Measurements from ENCODE around the gene TTYH1.
A peak's percentile ranks its signal among the peaks of the same experiment; 100 is the strongest.
"Not testable (repeated sequence)": the region's sequence is repeated elsewhere in the genome, so short reads cannot be mapped to it uniquely, and the experiment has no call there.

TTYH1 gene

DNA sequence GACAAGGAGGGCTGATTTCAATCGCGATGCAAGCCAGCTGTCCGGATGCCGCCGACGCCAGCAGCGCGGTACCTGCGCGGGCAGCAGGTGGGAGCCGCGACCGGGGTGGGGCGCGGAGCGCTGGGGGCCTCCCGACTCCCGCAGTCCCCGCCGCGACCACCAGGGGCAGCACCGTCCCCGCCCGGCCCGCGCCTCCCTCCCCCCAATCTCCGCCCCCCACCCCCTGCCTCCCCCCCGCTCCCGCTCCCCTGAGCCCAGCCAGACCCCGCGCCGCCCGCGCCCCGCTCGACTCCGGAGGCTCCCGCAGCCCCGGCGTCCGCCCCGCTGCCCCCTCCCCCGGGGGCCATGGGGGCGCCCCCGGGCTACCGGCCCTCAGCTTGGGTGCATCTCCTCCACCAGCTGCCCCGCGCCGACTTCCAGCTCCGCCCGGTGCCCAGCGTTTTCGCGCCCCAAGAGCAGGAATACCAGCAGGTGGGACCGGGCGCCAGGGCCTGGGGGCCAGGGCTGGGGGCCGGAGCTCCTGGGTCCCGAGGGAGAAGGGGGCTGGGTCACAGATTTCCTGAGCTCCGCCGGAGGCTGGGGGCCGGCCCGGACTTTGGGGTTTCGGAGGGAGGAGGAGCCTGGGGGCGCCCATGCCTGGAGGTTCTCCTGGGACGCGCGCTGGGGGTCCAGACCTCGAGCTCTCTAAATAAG is at the start of gene TTYH1:
Gene TTYH1, plus strand, starts transcription at position 257 of the 693 bp plus-strand sequence. Its CDS starts 89 bp downstream, at position 346.
- DNase-seq, result no peak

- DNase-seq, result not testable (repeated sequence)
Observed at GRCh38 chr19:54365798-54366197, 49.5 kb upstream of the TTYH1 start.

DNA sequence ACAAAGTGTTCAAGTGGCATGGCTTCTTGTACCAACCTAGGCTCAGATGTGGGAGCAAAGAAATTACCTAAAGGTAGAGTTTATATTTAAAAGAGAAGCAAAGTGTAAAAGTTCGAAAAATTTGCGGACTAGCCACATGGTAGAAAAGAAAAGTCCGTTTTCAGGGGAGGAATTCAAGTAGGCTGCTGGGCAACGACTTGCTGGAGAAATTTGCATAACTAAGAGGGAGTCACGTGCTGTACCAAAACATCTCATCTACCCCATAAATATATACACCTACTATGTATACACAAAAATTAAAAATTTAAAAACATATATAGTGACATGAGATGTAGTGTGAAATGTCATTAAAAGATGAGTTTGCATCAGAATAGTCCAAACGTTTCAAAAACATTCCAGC is 48.5 kb upstream of the TTYH1 start:
- DNase-seq, result no peak

- DNase-seq, result no peak
Observed at GRCh38 chr19:54369082-54369687, 46.1 kb upstream of the TTYH1 start.

DNA sequence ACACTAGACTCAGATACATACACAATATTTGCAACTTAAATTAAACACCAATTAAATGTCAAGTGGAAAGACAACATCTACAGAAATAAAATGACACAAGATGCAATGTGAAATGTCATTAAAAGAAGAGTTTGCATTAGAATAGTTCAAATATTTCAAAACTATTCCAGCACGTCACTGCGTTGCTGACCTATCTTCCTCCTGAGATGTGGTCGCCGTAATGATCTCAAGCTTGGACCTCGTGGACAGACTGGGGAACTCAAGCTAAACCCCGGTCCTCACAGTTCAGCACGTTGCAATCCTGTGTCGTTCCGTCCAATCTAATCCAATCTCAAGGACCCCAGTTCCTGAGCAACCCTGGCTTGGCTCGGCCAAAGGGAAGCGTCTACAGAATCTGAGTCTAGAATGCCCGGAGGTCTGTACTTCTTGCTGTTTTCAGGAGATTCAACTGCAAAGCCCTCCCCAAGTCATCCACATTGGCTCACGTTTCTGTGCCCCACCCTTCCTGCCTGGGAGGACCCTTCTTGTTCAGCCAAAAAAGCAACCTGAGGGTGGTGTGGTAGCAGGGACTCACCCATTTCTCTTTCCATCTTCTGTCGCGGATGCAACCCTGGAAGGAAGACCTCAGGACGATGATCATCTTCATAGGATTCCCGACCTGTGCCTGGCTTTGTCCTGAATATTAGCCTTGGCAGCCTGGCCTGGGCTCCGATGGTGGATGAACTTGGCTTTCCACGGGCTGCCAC is 45.4 kb upstream of the TTYH1 start:
- DNase-seq, result not testable (repeated sequence)

DNA sequence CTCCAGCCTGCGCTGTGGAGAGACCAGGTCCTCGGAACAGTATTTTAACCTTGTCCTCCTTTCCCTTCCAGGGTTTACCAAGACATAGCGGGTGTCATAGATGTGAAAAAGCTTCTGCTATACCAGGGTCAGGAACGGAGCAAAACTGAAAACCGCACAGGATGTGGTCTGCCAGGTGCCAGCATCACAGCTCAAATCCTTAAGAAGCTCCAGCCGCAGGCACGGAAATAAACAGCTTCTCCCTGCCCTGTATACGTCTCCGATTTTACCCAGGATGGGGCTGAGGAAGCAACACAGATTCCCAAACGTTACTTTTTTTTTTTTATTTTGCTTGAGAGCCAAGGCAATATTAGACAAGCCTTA is 44.8 kb upstream of the TTYH1 start:
- peak; percentile 62 for DNase-seq

- DNase-seq, result not testable (repeated sequence)
Observed at GRCh38 chr19:54371453-54371852, 43.8 kb upstream of the TTYH1 start.

GRCh38 chr19:54373781-54374631 is 41.3 kb upstream of the TTYH1 start:
- DNase-seq, result peak; percentile 75

DNA sequence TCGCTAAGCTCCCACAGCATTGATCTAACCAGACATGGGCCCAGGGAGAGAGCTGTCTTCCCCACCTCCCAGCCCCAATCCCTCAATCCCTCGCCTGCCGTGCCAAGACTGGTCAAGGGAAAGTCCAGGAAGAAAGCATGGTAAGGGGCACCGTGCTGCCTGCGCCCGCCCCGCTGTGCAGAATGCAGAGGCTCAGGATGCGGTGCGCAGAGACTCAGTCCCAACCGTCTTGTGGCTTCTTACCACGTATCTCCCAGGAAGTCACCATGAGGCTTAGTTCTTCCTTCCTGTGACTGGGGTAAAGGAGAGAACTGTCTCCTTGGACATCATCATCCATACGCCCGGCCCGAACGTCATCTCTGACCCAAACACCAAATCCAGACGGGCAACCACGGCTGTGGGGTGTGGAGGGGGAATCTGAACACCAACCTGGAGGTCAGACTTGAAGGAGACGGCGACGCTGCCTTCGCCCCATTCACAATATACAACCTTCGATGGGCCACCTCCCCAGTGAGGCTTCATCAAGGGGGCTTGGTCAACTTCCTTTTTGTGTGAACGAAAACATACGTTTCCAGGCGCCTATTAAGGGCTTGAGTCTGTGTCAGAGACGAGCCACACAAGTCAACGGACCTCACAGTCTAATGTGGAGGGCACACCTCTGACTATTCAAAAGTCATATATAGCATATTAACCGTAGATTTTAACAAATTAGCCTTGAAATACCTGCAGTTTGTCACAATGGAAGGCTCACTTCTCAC is 39.9 kb upstream of the TTYH1 start:
- peak; percentile 51 for DNase-seq

DNA sequence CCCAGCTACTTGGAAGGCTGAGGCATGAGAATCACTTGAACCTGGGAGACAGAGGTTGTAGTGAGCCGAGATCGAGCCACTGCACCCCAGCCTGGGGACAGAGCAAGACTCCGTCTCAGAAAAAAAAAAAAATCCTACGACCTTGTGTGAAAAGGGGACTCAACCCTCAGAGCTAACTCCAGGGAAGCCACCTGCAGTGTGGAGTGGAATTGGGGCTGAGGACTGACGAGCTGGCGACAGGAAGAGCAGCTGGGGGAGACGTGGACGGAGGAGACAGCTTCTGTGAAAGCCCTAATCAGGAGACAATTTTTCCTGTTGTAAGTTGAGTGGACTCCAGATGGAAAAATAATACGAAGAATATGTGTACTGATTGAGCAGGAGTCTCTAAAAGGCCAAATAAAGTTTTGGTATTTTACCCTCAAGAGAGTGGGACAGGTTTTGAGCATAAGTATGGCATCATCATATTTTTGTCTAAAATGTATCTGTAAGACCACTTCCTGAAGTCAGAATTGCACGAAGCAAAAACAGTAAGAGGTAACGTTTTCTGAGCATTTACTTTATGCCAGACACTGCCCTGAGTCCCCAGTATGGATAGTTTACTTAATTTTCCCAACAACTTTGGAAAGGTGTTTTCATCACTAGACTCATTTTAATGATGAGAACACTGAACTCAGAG is 38.5 kb upstream of the TTYH1 start:
- DNase-seq, result no peak

DNA sequence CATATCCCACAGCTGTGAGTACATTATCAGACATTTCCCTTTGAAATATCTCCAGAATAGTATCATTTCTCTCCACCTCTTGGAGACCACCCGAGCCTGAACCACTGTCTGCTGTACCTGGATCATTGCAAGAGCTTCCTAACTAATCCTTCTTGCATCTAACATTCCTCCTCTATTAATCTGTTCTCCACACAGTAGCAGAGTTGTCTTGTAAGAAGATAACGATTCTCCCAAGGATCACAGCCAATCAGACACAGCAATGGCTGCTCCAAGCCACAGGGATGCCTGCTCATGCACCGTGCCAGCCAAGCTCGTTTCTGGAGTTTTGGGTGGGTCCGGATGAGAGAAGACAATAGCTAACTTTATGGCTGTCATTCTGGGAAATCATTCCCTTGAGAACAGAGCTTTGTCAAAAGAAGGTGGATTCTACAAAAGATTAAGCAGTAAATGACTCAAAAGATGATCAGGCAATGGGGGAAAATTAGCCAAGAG is 36.0 kb upstream of the TTYH1 start:
- DNase-seq, result no peak

DNA sequence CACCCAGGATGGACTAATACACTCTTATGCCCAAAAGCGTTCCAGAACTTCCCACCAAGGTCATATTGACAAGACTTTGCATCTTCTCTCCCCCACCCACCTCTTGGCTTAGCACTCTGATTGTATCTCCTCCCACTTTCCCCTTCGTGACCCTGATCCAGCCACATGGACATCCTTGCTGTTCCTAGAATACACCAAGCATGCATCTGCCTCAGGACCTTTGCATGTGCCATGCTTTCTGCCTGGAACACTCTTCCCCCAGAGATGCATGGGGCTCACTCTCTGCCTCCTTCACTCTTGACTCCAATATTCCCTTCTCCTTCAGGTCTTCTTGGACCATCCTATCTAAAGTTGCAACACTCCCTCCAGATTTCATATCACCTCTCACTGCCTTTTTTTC is 34.4 kb upstream of the TTYH1 start:
- DNase-seq, result no peak

DNA sequence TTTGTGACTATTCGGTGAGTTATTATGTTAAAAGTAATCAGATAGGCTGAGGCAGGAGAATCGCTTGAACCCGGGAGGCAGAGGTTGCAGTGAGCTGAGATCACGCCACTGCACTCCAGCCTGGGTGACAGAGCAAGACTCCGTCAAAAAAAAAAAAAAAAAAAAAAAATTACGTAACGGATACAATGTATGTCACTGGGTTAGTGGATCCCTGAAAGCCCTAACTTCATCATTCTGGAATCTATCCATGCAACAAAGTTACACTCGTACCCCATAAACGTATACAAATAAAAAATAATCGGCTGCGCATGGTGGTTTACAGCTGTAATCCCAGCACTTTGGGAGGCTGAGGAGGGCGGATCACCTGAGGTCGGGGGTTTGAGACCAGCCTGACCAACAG is 33.2 kb upstream of the TTYH1 start:
- not testable (repeated sequence) for DNase-seq

DNA sequence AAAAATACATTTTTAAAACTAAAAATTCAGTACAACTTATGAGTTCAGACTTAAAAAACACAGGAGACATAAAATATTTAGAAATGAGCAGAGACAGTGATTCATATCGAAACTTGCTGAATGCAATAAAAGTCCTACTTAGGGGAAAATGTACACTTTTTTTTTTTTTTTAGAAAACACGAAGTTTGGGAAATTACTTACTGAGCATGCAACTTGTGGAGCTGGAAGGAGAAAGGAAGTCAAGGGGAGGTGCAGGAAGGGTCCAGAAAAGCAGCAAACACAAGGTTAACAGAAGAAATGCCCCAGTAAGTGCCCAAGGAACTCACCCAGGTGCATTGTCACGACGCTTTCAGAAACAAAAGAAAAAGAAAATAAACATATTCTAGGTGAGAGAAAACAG is 31.9 kb upstream of the TTYH1 start:
- DNase-seq, result no peak

DNA sequence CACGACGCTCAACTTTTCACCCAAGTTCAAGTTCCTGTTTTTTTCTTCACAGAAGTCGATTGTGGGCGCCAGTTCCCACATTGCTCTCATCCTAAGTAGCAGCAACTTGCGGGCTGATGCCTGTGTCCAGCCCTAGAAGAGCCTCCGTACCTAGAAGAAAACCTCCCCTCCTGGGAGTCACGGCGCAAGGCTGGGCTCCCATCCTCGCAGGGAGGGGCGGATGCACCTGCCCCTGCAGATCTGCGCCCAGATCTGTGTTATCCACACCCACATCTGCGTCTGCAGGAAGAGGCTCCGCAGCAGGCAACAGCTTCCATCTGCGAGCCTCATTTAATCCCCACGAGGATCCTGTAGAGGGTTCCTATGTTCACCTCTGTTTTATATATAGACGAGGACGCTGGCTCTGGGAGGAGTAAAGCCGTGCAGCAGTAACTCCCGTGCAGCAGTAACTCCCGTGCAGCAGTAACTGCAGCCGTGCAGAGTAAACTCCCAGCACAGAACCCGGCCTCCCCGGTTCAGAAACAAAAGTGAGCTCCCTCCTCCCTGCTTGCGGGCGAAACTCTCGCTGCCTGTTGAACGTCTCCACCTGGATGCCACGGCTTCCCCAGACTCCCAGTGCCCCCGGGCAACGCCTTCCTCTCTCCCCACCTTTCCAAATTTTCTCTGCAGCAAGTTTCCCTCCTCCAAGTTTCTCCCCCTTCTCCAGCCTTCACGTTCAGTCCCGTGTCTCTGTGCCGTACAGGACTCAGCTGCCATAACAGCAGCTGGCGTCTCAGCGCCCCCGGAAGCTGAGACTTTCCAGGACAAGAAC is 27.1 kb upstream of the TTYH1 start:
- peak; percentile 42 for DNase-seq

- DNase-seq, result no peak
Observed at GRCh38 chr19:54388802-54389139, 26.5 kb upstream of the TTYH1 start.

- DNase-seq, result no peak
Observed at GRCh38 chr19:54389553-54389952, 25.7 kb upstream of the TTYH1 start.

- DNase-seq, result peak; percentile 71
Observed at GRCh38 chr19:54390942-54391577, 24.2 kb upstream of the TTYH1 start.

DNA sequence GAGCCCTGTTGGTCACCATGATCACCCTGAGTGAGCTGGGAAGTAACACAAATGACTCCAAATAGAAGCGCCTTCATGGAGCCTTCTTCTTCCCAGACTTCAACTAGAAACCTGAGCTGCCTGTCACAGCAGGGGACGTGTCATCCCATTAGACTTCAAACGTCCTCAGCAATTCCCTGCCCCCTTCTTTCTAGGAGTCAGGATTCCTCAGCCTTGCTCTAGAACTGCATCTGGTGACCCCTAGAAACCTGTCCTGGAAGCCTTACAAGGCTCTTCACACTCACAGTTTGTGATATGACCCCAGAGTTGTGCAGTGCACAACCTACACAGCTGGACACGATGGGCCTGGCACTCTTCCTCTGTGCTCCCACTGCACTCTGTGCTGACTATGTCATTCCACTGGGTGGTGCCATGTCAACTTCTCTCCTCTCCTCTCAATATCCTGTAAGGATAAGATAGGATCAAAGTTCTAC is 23.6 kb upstream of the TTYH1 start:
- no peak for DNase-seq

DNA sequence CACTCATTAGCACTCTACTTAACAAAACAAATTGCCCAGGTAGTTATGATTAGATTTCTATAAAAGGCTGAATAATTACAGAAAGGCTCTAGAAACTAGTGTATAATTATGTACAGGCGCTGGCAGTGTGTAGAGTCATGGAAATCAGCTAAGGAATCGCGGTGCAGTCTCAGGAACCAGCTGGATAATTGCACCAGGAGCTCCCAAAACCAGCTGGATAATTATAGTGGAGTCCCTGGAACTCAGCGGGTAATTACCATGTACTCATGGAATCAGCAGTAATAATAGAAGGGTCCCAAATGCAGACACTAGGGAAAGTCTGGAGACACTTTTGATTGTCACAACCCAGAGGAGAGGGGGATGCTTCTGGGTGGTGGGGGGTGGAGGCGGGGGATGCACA is 23.2 kb upstream of the TTYH1 start:
- no peak for DNase-seq

All from CD4-positive, alpha-beta T cell treated with Interleukin-15 for 1 hour (primary cell).